WTC11 (cell line): ENCODE results near the gene RAC2. TPM values are rescaled to one million over a fixed set of nuclear protein-coding genes. Genes with fewer than 3 reads are reported as not detected.

Source experiments
- CBFB ChIP-seq: sonication (generic); formaldehyde crosslinking; IDR thresholded peaks from 2 replicates; pipeline ENCODE4 v1.8.1; 2022; ENCODE audit warnings: mild to moderate bottlenecking, low read depth, missing genetic modification reagents
- ETV6 ChIP-seq: sonication (generic); formaldehyde crosslinking; IDR thresholded peaks from 2 replicates; pipeline ENCODE4 v1.8.1; 2022; ENCODE audit warnings: mild to moderate bottlenecking, missing genetic modification reagents
- FOXP1 ChIP-seq: sonication (generic); formaldehyde crosslinking; IDR thresholded peaks from 2 replicates; pipeline ENCODE4 v1.8.0; 2022; ENCODE audit warnings: missing genetic modification reagents, mild to moderate bottlenecking, moderate library complexity, borderline replicate concordance
- GTF2I ChIP-seq: fragments of 250-450 bp; sonication (Bioruptor Pico); conservative IDR thresholded peaks from 2 replicates; pipeline ENCODE4 v1.4.0; 2021; ENCODE audit warnings: mild to moderate bottlenecking
- NR1H2 ChIP-seq: sonication (generic); formaldehyde crosslinking; IDR thresholded peaks from 2 replicates; pipeline ENCODE4 v1.9.0; 2021; ENCODE audit warnings: mild to moderate bottlenecking, moderate library complexity, missing genetic modification reagents
- PRRX2 ChIP-seq: fragments of 250-450 bp; sonication (Bioruptor Pico); IDR thresholded peaks from 2 replicates; pipeline ENCODE4 v1.8.0; 2021; ENCODE audit warnings: mild to moderate bottlenecking
- SP1 ChIP-seq: sonication (generic); formaldehyde crosslinking; conservative IDR thresholded peaks from 2 replicates; pipeline ENCODE4 v1.8.1; 2022; ENCODE audit warnings: missing genetic modification reagents
- TP53 ChIP-seq: sonication (generic); formaldehyde crosslinking; IDR thresholded peaks from 2 replicates; pipeline ENCODE4 v1.8.1; 2023; ENCODE audit warnings: mild to moderate bottlenecking, missing genetic modification reagents
- ZBTB21 ChIP-seq: sonication (generic); formaldehyde crosslinking; IDR thresholded peaks from 2 replicates; pipeline ENCODE4 v1.8.1; 2023; ENCODE audit warnings: mild to moderate bottlenecking, missing genetic modification reagents, borderline replicate concordance
- ZNF423 ChIP-seq: fragments of 250-450 bp; sonication (Bioruptor Pico); IDR thresholded peaks from 2 replicates; pipeline ENCODE4 v2.1.2; 2022; ENCODE audit warnings: mild to moderate bottlenecking, moderate library complexity
- total RNA-seq: library from RNA; stranded (reverse); gene quantifications from 3 replicates; pipeline ENCODE4 v1.2.3, GENCODE V29; 2021
- TF ChIP-seq, protein P1 (sequence below): sonication (generic); formaldehyde crosslinking; IDR thresholded peaks from 2 replicates; pipeline ENCODE4 v1.8.1; 2023; ENCODE audit warnings: mild to moderate bottlenecking, missing genetic modification reagents, borderline replicate concordance
- TF ChIP-seq, protein P2 (sequence below): sonication (generic); formaldehyde crosslinking; IDR thresholded peaks from 2 replicates; pipeline ENCODE4 v1.8.1; 2022; ENCODE audit warnings: low read depth, mild to moderate bottlenecking, moderate library complexity, missing genetic modification reagents, borderline replicate concordance
- TF ChIP-seq, protein P3 (sequence below): sonication (generic); formaldehyde crosslinking; IDR thresholded peaks from 2 replicates; pipeline ENCODE4 v1.8.0; 2022; ENCODE audit warnings: mild to moderate bottlenecking, missing genetic modification reagents
- TF ChIP-seq, protein P4 (sequence below): sonication (generic); formaldehyde crosslinking; IDR thresholded peaks from 2 replicates; pipeline ENCODE4 v1.8.1; 2023; ENCODE audit warnings: mild to moderate bottlenecking, missing genetic modification reagents
- TF ChIP-seq, protein P5 (sequence below): sonication (generic); formaldehyde crosslinking; IDR thresholded peaks from 2 replicates; pipeline ENCODE4 v1.8.0; 2022; ENCODE audit warnings: missing genetic modification reagents
- TF ChIP-seq, protein P6 (sequence below): sonication (generic); formaldehyde crosslinking; IDR thresholded peaks from 2 replicates; pipeline ENCODE4 v1.8.0; 2022; ENCODE audit warnings: mild to moderate bottlenecking, missing genetic modification reagents
- TF ChIP-seq, protein P7 (sequence below): sonication (generic); formaldehyde crosslinking; IDR thresholded peaks from 2 replicates; pipeline ENCODE4 v1.8.1; 2023; ENCODE audit warnings: mild to moderate bottlenecking, missing genetic modification reagents, moderate library complexity
- TF ChIP-seq, protein P8 (sequence below): fragments of 200-600 bp; IDR thresholded peaks from 2 replicates; pipeline ENCODE4 v1.8.0; 2022; ENCODE audit warnings: antibody characterized with exemption

RAC2 gene
- total RNA-seq, 1 experiment from 2014 or later, result 3.6 TPM

DNA sequence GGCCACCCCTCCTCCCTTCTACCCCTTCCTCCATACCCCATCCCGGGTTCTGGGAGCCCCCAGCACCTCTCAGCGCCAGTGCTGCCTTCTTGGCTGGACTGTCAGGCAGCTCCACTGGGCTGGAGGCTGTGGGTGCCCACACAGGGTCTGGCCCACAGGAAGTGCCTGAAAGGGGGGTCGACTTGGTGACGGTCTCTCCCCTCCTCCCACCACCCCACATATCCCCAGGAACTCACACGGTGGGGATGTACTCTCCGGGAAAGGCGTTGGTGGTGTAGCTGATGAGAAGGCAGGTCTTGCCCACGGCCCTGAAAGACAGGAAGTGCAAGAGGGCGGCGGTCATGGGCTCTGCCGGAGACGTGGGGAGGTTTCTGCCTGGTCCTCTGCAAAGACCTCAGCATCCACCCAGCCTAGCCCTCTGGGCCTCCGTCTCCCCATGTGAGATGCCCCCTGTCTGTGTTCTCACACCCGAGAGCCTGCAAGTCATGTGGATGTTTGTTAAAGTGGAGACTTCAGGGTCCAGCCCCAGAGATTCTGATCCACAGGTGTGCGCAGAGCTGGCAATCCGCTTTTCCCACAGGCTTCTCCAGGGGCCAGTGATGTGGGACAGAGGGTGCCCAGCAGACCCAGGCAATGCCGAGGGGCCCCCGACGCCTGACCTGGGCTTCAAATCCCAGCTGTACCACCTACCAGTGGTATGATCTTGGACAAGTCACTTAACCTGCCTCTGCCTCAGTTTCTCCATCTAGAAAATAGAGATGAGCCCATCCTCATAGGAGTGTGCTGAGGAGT is 2.5 kb downstream of the RAC2 start (continued):
- TF ChIP-seq, protein P1, sequence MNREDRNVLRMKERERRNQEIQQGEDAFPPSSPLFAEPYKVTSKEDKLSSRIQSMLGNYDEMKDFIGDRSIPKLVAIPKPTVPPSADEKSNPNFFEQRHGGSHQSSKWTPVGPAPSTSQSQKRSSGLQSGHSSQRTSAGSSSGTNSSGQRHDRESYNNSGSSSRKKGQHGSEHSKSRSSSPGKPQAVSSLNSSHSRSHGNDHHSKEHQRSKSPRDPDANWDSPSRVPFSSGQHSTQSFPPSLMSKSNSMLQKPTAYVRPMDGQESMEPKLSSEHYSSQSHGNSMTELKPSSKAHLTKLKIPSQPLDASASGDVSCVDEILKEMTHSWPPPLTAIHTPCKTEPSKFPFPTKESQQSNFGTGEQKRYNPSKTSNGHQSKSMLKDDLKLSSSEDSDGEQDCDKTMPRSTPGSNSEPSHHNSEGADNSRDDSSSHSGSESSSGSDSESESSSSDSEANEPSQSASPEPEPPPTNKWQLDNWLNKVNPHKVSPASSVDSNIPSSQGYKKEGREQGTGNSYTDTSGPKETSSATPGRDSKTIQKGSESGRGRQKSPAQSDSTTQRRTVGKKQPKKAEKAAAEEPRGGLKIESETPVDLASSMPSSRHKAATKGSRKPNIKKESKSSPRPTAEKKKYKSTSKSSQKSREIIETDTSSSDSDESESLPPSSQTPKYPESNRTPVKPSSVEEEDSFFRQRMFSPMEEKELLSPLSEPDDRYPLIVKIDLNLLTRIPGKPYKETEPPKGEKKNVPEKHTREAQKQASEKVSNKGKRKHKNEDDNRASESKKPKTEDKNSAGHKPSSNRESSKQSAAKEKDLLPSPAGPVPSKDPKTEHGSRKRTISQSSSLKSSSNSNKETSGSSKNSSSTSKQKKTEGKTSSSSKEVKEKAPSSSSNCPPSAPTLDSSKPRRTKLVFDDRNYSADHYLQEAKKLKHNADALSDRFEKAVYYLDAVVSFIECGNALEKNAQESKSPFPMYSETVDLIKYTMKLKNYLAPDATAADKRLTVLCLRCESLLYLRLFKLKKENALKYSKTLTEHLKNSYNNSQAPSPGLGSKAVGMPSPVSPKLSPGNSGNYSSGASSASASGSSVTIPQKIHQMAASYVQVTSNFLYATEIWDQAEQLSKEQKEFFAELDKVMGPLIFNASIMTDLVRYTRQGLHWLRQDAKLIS (CRISPR knock-in tag), result no peak
- TF ChIP-seq, protein P2, sequence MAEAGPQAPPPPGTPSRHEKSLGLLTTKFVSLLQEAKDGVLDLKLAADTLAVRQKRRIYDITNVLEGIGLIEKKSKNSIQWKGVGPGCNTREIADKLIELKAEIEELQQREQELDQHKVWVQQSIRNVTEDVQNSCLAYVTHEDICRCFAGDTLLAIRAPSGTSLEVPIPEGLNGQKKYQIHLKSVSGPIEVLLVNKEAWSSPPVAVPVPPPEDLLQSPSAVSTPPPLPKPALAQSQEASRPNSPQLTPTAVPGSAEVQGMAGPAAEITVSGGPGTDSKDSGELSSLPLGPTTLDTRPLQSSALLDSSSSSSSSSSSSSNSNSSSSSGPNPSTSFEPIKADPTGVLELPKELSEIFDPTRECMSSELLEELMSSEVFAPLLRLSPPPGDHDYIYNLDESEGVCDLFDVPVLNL (CRISPR knock-in tag), result no peak
- TF ChIP-seq, protein P3, sequence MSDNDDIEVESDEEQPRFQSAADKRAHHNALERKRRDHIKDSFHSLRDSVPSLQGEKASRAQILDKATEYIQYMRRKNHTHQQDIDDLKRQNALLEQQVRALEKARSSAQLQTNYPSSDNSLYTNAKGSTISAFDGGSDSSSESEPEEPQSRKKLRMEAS (CRISPR knock-in tag), result no peak
- no peak for TF ChIP-seq PRRX2
- TF ChIP-seq, protein P4, sequence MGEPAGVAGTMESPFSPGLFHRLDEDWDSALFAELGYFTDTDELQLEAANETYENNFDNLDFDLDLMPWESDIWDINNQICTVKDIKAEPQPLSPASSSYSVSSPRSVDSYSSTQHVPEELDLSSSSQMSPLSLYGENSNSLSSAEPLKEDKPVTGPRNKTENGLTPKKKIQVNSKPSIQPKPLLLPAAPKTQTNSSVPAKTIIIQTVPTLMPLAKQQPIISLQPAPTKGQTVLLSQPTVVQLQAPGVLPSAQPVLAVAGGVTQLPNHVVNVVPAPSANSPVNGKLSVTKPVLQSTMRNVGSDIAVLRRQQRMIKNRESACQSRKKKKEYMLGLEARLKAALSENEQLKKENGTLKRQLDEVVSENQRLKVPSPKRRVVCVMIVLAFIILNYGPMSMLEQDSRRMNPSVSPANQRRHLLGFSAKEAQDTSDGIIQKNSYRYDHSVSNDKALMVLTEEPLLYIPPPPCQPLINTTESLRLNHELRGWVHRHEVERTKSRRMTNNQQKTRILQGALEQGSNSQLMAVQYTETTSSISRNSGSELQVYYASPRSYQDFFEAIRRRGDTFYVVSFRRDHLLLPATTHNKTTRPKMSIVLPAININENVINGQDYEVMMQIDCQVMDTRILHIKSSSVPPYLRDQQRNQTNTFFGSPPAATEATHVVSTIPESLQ (CRISPR knock-in tag), result no peak
- TF ChIP-seq, protein P5, sequence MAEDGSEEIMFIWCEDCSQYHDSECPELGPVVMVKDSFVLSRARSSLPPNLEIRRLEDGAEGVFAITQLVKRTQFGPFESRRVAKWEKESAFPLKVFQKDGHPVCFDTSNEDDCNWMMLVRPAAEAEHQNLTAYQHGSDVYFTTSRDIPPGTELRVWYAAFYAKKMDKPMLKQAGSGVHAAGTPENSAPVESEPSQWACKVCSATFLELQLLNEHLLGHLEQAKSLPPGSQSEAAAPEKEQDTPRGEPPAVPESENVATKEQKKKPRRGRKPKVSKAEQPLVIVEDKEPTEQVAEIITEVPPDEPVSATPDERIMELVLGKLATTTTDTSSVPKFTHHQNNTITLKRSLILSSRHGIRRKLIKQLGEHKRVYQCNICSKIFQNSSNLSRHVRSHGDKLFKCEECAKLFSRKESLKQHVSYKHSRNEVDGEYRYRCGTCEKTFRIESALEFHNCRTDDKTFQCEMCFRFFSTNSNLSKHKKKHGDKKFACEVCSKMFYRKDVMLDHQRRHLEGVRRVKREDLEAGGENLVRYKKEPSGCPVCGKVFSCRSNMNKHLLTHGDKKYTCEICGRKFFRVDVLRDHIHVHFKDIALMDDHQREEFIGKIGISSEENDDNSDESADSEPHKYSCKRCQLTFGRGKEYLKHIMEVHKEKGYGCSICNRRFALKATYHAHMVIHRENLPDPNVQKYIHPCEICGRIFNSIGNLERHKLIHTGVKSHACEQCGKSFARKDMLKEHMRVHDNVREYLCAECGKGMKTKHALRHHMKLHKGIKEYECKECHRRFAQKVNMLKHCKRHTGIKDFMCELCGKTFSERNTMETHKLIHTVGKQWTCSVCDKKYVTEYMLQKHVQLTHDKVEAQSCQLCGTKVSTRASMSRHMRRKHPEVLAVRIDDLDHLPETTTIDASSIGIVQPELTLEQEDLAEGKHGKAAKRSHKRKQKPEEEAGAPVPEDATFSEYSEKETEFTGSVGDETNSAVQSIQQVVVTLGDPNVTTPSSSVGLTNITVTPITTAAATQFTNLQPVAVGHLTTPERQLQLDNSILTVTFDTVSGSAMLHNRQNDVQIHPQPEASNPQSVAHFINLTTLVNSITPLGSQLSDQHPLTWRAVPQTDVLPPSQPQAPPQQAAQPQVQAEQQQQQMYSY (CRISPR knock-in tag), result no peak
- TF ChIP-seq SP1, result no peak
- no peak for TF ChIP-seq TP53 (CRISPR knock-in tag)
- no peak for TF ChIP-seq ETV6 (CRISPR knock-in tag)
- TF ChIP-seq, protein P6, sequence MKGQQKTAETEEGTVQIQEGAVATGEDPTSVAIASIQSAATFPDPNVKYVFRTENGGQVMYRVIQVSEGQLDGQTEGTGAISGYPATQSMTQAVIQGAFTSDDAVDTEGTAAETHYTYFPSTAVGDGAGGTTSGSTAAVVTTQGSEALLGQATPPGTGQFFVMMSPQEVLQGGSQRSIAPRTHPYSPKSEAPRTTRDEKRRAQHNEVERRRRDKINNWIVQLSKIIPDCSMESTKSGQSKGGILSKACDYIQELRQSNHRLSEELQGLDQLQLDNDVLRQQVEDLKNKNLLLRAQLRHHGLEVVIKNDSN (CRISPR knock-in tag), result no peak
- TF ChIP-seq, protein P7, sequence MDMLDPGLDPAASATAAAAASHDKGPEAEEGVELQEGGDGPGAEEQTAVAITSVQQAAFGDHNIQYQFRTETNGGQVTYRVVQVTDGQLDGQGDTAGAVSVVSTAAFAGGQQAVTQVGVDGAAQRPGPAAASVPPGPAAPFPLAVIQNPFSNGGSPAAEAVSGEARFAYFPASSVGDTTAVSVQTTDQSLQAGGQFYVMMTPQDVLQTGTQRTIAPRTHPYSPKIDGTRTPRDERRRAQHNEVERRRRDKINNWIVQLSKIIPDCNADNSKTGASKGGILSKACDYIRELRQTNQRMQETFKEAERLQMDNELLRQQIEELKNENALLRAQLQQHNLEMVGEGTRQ (CRISPR knock-in tag), result no peak
- no peak for TF ChIP-seq NR1H2
- TF ChIP-seq ZNF423, result no peak
- TF ChIP-seq CBFB, result no peak
- no peak for TF ChIP-seq ZBTB21
- no peak for TF ChIP-seq GTF2I (CRISPR knock-in tag)
- TF ChIP-seq, protein P8, sequence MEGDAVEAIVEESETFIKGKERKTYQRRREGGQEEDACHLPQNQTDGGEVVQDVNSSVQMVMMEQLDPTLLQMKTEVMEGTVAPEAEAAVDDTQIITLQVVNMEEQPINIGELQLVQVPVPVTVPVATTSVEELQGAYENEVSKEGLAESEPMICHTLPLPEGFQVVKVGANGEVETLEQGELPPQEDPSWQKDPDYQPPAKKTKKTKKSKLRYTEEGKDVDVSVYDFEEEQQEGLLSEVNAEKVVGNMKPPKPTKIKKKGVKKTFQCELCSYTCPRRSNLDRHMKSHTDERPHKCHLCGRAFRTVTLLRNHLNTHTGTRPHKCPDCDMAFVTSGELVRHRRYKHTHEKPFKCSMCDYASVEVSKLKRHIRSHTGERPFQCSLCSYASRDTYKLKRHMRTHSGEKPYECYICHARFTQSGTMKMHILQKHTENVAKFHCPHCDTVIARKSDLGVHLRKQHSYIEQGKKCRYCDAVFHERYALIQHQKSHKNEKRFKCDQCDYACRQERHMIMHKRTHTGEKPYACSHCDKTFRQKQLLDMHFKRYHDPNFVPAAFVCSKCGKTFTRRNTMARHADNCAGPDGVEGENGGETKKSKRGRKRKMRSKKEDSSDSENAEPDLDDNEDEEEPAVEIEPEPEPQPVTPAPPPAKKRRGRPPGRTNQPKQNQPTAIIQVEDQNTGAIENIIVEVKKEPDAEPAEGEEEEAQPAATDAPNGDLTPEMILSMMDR, result no peak
- no peak for TF ChIP-seq FOXP1
